OCI-LY7 (cell line): ENCODE results near the gene GNPTG. TPM values are rescaled to one million over a fixed set of nuclear protein-coding genes. Genes with fewer than 3 reads are reported as not detected.
"Not testable (repeated sequence)": the region's sequence is repeated elsewhere in the genome, so short reads cannot be mapped to it uniquely, and the experiment has no call there.

Source experiments
- BruUV-seq: library from RNA; stranded (reverse); fragments of 400-500 nt; replicated peaks from 2 replicates; lab custom pipeline; 2021; lab: Mats Ljungman, UMichigan
- CTCF ChIA-PET: fragments of 300-600 bp; sonication (Branson Sonifier 250); formaldehyde crosslinking; loops from one replicate; lab custom pipeline; 2022; ENCODE audit warnings: antibody characterized with exemption; ENCODE audit not compliant: unreplicated experiment; lab: Charles Lee
- POLR2A ChIA-PET: fragments of 300-600 bp; sonication (Branson Sonifier 250); formaldehyde crosslinking; loops from one replicate; lab custom pipeline; 2022; ENCODE audit warnings: antibody characterized with exemption; lab: Charles Lee
- DNase-seq: peaks from one replicate; pipeline ENCODE4 v3.0.0-alpha.2; 2015; ENCODE audit warnings: low spot score
- H2AFZ ChIP-seq: fragments of 200-600 bp; sonication (generic), shearing (Covaris generic); 2 replicates; pipeline ENCODE4 v1.6.1; 2014; ENCODE audit warnings: mild to moderate bottlenecking, antibody characterized with exemption, low read length, moderate library complexity
- H3K27ac ChIP-seq: fragments of 200-600 bp; sonication (generic); 2 replicates; pipeline ENCODE4 v1.5.1; 2014; ENCODE audit warnings: mixed run types, low read depth, mild to moderate bottlenecking, moderate library complexity, low read length, inconsistent platforms; ENCODE audit not compliant: poor library complexity, severe bottlenecking
- H3K36me3 ChIP-seq: fragments of 200-600 bp; sonication (generic); 2 replicates; pipeline ENCODE4 v1.6.1; 2014; ENCODE audit warnings: mild to moderate bottlenecking, antibody characterized with exemption, low read length, moderate library complexity, mixed read lengths; ENCODE audit not compliant: insufficient read depth
- H3K4me1 ChIP-seq: fragments of 200-600 bp; sonication (generic); 2 replicates; pipeline ENCODE4 v1.5.1; 2014; ENCODE audit warnings: mild to moderate bottlenecking, low read length; ENCODE audit not compliant: insufficient read depth, poor library complexity, severe bottlenecking
- H3K4me2 ChIP-seq: fragments of 200-600 bp; sonication (generic); 2 replicates; pipeline ENCODE4 v1.6.1; 2014; ENCODE audit warnings: mild to moderate bottlenecking, low read length
- H3K4me3 ChIP-seq: fragments of 200-600 bp; sonication (generic); 2 replicates; pipeline ENCODE4 v1.5.1; 2014; ENCODE audit warnings: mild to moderate bottlenecking, low read depth, low read length; ENCODE audit not compliant: poor library complexity, severe bottlenecking
- H3K79me2 ChIP-seq: fragments of 200-600 bp; sonication (generic); 2 replicates; pipeline ENCODE4 v1.6.1; 2016; ENCODE audit warnings: low read depth, mild to moderate bottlenecking, low read length, moderate library complexity, mixed read lengths; ENCODE audit not compliant: insufficient read depth
- H3K9me2 ChIP-seq: fragments of 200-600 bp; sonication (generic); 2 replicates; pipeline ENCODE4 v1.6.1; 2016; ENCODE audit warnings: mild to moderate bottlenecking, low read length, mixed read lengths; ENCODE audit not compliant: insufficient read depth
- H3K9me3 ChIP-seq: fragments of 200-600 bp; sonication (generic); 2 replicates; pipeline ENCODE4 v1.6.1; 2014; ENCODE audit warnings: mild to moderate bottlenecking, mixed run types, low read length, mixed read lengths
- H4K20me1 ChIP-seq: fragments of 200-600 bp; sonication (generic); 2 replicates; pipeline ENCODE4 v1.6.1; 2014; ENCODE audit warnings: mild to moderate bottlenecking, antibody characterized with exemption, low read length, moderate library complexity, mixed read lengths; ENCODE audit not compliant: insufficient read depth
- EZH2phosphoT487 ChIP-seq: fragments of 200-600 bp; sonication (generic); IDR thresholded peaks from 2 replicates; pipeline ENCODE4 v1.6.1; 2018; ENCODE audit warnings: low read depth, borderline replicate concordance, mild to moderate bottlenecking, mixed run types, antibody characterized with exemption, low read length, moderate library complexity, mixed read lengths
- intact Hi-C: fragments of 100-400 bp; cut with micrococcal nuclease; formaldehyde crosslinking; loops from one replicate; pipeline ENCODE4 v1.10.0; 2022; ENCODE audit not compliant: unreplicated experiment
- total RNA-seq, 2 experiments: library from RNA; depleted of rRNA in 1 of 2; stranded (reverse); fragments of >200 nt in 1 of 2; shearing (Covaris generic) in 1 of 2; gene quantifications; 2 replicates each; pipeline ENCODE4 v1.2.3, GENCODE V29; 2014 to 2022
- TF ChIP-seq, protein P1 (sequence below): fragments of 200-600 bp; sonication (generic); conservative IDR thresholded peaks from 2 replicates; pipeline ENCODE4 v1.5.1; 2014; ENCODE audit warnings: mild to moderate bottlenecking, antibody characterized with exemption, low read length, moderate library complexity, mixed read lengths

Gene GNPTG
- total RNA-seq, 2 experiments from 2014 or later: 21.3 to 24.1 TPM

DNA sequence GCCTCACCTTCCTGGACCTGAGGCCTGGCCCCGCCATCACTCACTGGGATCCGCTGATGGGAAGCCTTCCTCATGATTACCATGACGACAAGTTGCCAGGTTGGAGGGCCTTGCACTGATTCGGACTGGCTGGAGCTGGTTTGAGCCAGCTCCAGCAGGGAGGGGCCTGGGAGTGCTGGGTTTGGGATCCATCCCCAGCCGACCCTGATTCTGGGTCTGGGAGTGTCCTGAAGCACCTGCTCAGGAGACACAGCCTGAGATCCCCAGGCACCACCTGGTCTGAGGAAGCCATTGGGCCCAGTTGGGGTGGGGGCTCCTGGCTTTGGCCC, 24.1 kb upstream of the GNPTG start:
- Histone ChIP-seq H3K4me1 (peaks cover 18% of the 10 kb centered on the region), H3K4me3 (no peak overlapping the region), H3K9me2 (no peaks in the 10 kb centered on the region), H3K79me2 (no peaks in the 10 kb centered on the region), H3K4me2 (no peak overlapping the region), H4K20me1 (no peaks in the 10 kb centered on the region), H3K9me3 (no peaks in the 10 kb centered on the region), H3K36me3 (peaks cover 33% of the 10 kb centered on the region), H2AFZ (no peak overlapping the region), H3K27ac (no peak overlapping the region)
- no peak for DNase-seq
- TF ChIP-seq EZH2phosphoT487: no peak
- TF ChIP-seq, protein P1, sequence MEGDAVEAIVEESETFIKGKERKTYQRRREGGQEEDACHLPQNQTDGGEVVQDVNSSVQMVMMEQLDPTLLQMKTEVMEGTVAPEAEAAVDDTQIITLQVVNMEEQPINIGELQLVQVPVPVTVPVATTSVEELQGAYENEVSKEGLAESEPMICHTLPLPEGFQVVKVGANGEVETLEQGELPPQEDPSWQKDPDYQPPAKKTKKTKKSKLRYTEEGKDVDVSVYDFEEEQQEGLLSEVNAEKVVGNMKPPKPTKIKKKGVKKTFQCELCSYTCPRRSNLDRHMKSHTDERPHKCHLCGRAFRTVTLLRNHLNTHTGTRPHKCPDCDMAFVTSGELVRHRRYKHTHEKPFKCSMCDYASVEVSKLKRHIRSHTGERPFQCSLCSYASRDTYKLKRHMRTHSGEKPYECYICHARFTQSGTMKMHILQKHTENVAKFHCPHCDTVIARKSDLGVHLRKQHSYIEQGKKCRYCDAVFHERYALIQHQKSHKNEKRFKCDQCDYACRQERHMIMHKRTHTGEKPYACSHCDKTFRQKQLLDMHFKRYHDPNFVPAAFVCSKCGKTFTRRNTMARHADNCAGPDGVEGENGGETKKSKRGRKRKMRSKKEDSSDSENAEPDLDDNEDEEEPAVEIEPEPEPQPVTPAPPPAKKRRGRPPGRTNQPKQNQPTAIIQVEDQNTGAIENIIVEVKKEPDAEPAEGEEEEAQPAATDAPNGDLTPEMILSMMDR: no peak
- no TSS peak for BruUV-seq
- ChIA-PET CTCF (no interaction called here), POLR2A (no interaction called here)
- intact Hi-C loops: no loop called here

DNA sequence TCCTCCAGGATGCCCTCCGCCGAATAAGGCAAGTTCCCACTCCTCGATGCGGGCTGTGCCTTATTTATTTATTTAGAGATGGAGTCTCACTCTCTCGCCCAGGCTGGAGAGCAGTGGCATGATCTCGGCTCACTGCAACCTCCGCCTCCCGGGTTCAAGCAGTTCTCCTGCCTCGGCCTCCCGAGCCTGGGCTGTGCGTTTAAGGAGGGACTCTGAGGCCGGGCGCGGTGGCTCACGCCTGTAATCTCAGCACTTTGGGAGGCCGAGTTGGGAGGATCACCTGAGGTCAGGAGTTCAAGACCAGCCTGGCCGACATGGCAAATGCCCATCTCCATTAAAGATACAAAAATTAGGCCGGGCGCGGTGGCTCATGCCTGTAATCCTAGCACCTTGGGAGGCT, 23.6 kb upstream of the GNPTG start:
- H2AFZ ChIP-seq, H3K9me3 ChIP-seq, H3K79me2 ChIP-seq, H3K27ac ChIP-seq, BruUV-seq, H3K9me2 ChIP-seq, intact Hi-C loops, POLR2A ChIA-PET, H3K4me2 ChIP-seq, DNase-seq, H3K4me3 ChIP-seq, H4K20me1 ChIP-seq, CTCF ChIA-PET: not testable (repeated sequence)
- H3K4me1 ChIP-seq: peaks cover 24% of the 10 kb centered on the region
- peaks cover 30% of the 10 kb centered on the region for H3K36me3 ChIP-seq

DNA sequence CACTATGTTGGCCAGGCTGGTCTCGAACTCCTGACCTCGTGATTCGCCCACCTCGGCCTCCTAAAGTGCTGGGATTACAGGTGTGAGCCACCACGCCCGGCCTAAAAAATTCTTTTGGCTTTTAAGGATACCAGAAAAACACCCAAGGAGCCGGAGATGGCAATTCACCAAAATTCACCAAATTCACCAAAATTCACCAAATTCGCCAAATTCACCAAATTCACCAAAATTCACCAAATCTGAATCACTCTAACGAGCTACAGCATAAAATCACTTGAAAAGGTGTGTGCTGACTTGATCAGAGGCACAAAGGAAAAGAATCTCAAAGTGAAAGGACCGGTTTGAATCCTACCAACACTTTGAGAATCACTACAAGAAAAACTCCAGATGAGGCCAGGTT, 22.8 kb upstream of the GNPTG start:
- CTCF ChIA-PET: interaction anchor here (1.1 kb wide), 1 partner anchor 14 kb away, joined by 4 read pairs; no protein-coding TSS in a partner anchor
- POLR2A ChIA-PET: not testable (repeated sequence)

More for the DNA sequence above, 22.8 kb upstream of the GNPTG start:
- H3K9me3 ChIP-seq, BruUV-seq, H3K4me2 ChIP-seq, H3K27ac ChIP-seq, H2AFZ ChIP-seq, H3K4me3 ChIP-seq, intact Hi-C loops, H3K9me2 ChIP-seq, H4K20me1 ChIP-seq, DNase-seq, H3K79me2 ChIP-seq: not testable (repeated sequence)
- peaks cover 21% of the 10 kb centered on the region for H3K36me3 ChIP-seq
- peaks cover 31% of the 10 kb centered on the region for H3K4me1 ChIP-seq
